ENCODE data around the gene CHDH.

The CHDH gene

GRCh38 chr3:53820756-53821580 lies 25.3 kb downstream of the CHDH start:
- Histone ChIP-seq H3K79me2 (ENCODE audit: insufficient read depth, low read length) (no peaks in the 10 kb centered on the region), H3K4me1 (ENCODE audit: insufficient read depth, low read length, severe bottlenecking) (no peaks in the 10 kb centered on the region), H3K9me2 (ENCODE audit: low read depth, low read length) (no peaks in the 10 kb centered on the region), H3F3A (ENCODE audit: insufficient read depth, low read length) (no peaks in the 10 kb centered on the region), H3K9me3 (ENCODE audit: low read length) (no peaks in the 10 kb centered on the region), H2AFZ (ENCODE audit: low read length) (no peak overlapping the region), H3K4me3 (ENCODE audit: low read depth, low read length, poor library complexity, severe bottlenecking) (no peak overlapping the region), H3K4me2 (ENCODE audit: low read length) (no peak overlapping the region), H4K20me1 (ENCODE audit: insufficient read depth, low read length) (no peaks in the 10 kb centered on the region), H3K9ac (ENCODE audit: low read length) (no peak overlapping the region), H3K36me3 (ENCODE audit: insufficient read depth, low read length) (no peaks in the 10 kb centered on the region), H3K27me3 (ENCODE audit: insufficient read depth, low read length) (no peaks in the 10 kb centered on the region), H3K27ac (ENCODE audit: low read depth, low read length, poor library complexity, severe bottlenecking) (no peak overlapping the region)
- TF ChIP-seq EZH2 (IDR thresholded peaks at IDR 0.05; ENCODE audit: borderline replicate concordance, low read length) = no peak
- TF ChIP-seq, protein P1, sequence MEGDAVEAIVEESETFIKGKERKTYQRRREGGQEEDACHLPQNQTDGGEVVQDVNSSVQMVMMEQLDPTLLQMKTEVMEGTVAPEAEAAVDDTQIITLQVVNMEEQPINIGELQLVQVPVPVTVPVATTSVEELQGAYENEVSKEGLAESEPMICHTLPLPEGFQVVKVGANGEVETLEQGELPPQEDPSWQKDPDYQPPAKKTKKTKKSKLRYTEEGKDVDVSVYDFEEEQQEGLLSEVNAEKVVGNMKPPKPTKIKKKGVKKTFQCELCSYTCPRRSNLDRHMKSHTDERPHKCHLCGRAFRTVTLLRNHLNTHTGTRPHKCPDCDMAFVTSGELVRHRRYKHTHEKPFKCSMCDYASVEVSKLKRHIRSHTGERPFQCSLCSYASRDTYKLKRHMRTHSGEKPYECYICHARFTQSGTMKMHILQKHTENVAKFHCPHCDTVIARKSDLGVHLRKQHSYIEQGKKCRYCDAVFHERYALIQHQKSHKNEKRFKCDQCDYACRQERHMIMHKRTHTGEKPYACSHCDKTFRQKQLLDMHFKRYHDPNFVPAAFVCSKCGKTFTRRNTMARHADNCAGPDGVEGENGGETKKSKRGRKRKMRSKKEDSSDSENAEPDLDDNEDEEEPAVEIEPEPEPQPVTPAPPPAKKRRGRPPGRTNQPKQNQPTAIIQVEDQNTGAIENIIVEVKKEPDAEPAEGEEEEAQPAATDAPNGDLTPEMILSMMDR (IDR thresholded peaks at IDR 0.05; ENCODE audit: low read length) = no peak

- Histone ChIP-seq H3K27ac (ENCODE audit: low read depth, low read length, poor library complexity, severe bottlenecking) (no peak overlapping the region), H3K36me3 (ENCODE audit: insufficient read depth, low read length) (no peaks in the 10 kb centered on the region), H2AFZ (ENCODE audit: low read length) (no peak overlapping the region), H3K4me3 (ENCODE audit: low read depth, low read length, poor library complexity, severe bottlenecking) (no peak overlapping the region), H3K9me2 (ENCODE audit: low read depth, low read length) (no peaks in the 10 kb centered on the region), H4K20me1 (ENCODE audit: insufficient read depth, low read length) (no peaks in the 10 kb centered on the region), H3K9ac (ENCODE audit: low read length) (no peak overlapping the region), H3K9me3 (ENCODE audit: low read length) (no peaks in the 10 kb centered on the region), H3K79me2 (ENCODE audit: insufficient read depth, low read length) (no peaks in the 10 kb centered on the region), H3K4me1 (ENCODE audit: insufficient read depth, low read length, severe bottlenecking) (no peaks in the 10 kb centered on the region), H3K4me2 (ENCODE audit: low read length) (no peak overlapping the region), H3F3A (ENCODE audit: insufficient read depth, low read length) (no peaks in the 10 kb centered on the region), H3K27me3 (ENCODE audit: insufficient read depth, low read length) (no peaks in the 10 kb centered on the region)
- TF ChIP-seq EZH2 (IDR thresholded peaks at IDR 0.05; ENCODE audit: borderline replicate concordance, low read length) = no peak
- TF ChIP-seq, protein P1 (IDR thresholded peaks at IDR 0.05; ENCODE audit: low read length) = no peak
Observed at GRCh38 chr3:53820084-53820483, 26.1 kb downstream of the CHDH start.

GRCh38 chr3:53819163-53819868 lies 26.9 kb downstream of the CHDH start:
- H3K27me3 ChIP-seq (ENCODE audit: insufficient read depth, low read length) = no peaks in the 10 kb centered on the region
- no peak overlapping the region for H3K4me3 ChIP-seq (ENCODE audit: low read depth, low read length, poor library complexity, severe bottlenecking)
- H3K9ac ChIP-seq (ENCODE audit: low read length) = no peak overlapping the region
- H3K36me3 ChIP-seq (ENCODE audit: insufficient read depth, low read length) = no peaks in the 10 kb centered on the region
- H3K9me2 ChIP-seq (ENCODE audit: low read depth, low read length) = no peaks in the 10 kb centered on the region
- no peak overlapping the region for H3K27ac ChIP-seq (ENCODE audit: low read depth, low read length, poor library complexity, severe bottlenecking)
- no peak for TF ChIP-seq EZH2 (IDR thresholded peaks at IDR 0.05; ENCODE audit: borderline replicate concordance, low read length)
- TF ChIP-seq, protein P1 (IDR thresholded peaks at IDR 0.05; ENCODE audit: low read length) = no peak
- no peak overlapping the region for H2AFZ ChIP-seq (ENCODE audit: low read length)
- no peak overlapping the region for H3K4me2 ChIP-seq (ENCODE audit: low read length)
- no peaks in the 10 kb centered on the region for H3K4me1 ChIP-seq (ENCODE audit: insufficient read depth, low read length, severe bottlenecking)
- no peaks in the 10 kb centered on the region for H3K9me3 ChIP-seq (ENCODE audit: low read length)
- no peaks in the 10 kb centered on the region for H4K20me1 ChIP-seq (ENCODE audit: insufficient read depth, low read length)
- H3K79me2 ChIP-seq (ENCODE audit: insufficient read depth, low read length) = no peaks in the 10 kb centered on the region
- H3F3A ChIP-seq (ENCODE audit: insufficient read depth, low read length) = no peaks in the 10 kb centered on the region
